ENCODE data around the gene C1orf21. TPM values are rescaled to one million over a fixed set of nuclear protein-coding genes. Genes with fewer than 3 reads are reported as not detected.

The C1orf21 gene
- total RNA-seq, 1 donor from 2014 or later: 49.5 TPM

- DNase-seq (ENCODE audit: low spot score): no peak
These were observed 99.2 kb downstream of the C1orf21 start for GRCh38 chr1:184485751-184486723.

- DNase-seq (ENCODE audit: low spot score): no peak
These were observed 100.1 kb downstream of the C1orf21 start for GRCh38 chr1:184486761-184487445.

- no peak for DNase-seq (ENCODE audit: low spot score)
These were observed 100.8 kb downstream of the C1orf21 start for GRCh38 chr1:184487531-184488193.

- no peak for DNase-seq (ENCODE audit: low spot score)
These were observed 103.1 kb downstream of the C1orf21 start for GRCh38 chr1:184489908-184490307.

DNA sequence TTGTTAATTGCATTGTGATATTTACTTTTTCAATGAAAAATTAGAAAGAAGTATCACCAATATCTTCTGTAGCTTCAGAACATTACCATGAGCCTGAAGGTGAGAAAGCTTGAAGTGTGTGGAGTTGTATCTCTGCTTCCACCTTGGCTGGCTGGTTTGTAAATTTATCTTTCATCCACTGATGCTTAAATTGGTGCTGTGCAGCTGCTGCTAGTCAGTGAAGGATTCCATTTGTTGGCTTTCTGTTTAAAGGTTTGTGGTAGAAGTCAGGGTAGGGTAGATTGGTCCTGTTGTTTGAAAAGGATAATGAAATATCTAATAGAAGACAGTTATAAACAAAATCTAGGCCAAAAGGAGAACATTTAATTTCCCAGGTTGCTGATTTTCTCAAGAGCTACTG lies 105.7 kb downstream of the C1orf21 start:
- DNase-seq (ENCODE audit: low spot score): no peak

- DNase-seq (ENCODE audit: low spot score): no peak
These were observed 107.2 kb downstream of the C1orf21 start for GRCh38 chr1:184493987-184494388.

DNA sequence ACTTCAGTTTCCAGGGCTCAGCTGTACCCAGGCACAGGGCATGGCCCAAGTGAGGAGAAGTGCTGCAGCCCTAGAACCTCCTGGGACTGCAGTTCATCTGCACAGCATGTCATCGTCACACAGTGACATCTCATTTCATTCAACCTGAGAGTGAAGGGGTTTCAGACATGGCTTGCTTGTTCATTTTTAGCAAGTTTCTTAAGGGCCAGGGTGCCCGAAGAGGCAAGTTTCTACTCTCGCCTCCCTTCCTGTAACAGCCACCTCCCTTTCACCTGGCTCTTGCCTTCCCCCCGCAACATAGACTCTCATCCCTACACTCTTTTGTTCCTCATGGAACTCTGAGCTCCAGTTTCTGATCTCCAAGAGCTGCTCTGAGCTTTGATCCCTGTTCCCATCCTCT lies 108.1 kb downstream of the C1orf21 start:
- DNase-seq (ENCODE audit: low spot score): no peak

DNA sequence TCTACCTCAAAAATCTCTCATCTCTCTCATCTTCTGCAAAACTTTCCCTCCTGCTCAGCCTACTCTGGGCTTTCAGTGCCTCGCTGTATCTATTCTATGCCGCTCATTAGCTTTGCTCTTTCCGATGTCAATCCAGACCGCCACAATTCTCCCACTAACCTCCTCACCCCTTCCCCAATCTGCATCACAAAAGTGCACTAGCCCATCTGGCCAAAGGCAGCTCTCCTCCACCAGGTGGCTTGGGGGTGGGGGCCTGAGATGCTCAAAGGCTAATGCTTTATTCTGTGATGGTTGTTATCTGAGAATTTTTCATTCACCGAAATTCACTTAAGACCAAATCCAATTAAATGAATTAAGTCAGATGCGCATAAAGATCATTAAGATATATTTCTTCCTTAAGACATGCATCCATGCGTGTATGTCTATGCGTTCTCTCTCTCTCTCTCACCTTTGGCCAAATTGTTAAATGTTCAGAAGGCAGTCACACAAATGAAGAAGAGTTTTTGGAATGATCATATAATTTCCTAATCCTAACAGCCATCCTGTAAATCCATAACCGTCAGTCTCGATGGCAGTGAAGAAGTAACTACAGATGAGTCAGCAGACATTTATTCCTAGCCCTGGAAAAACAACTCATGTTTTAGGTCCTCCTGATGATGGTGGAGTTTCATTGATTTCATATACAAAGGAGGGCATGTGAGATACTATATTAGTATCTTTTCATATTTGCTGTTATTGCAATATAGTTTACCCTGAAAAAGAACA lies 111.3 kb downstream of the C1orf21 start:
- no peak for DNase-seq (ENCODE audit: low spot score)

DNA sequence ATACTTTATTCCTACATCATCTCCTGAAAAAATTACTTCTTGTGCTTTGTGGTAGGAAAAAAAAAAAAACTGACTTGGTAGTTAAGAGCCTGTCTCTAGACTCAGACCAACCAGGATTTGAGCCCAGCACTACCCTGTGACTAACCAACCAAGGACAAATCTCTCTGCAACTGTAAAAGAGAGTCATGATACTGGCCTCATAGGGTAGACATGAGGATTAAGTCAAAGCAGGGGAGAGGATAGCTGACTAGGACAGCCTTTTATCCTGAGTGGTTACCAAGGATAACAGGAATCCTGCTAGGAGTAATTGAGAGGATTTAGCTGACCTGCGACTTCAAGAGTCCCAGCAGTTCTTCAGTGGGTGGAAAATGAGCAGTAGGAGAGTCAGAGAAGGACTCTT lies 112.8 kb downstream of the C1orf21 start:
- DNase-seq (ENCODE audit: low spot score): no peak

- DNase-seq (ENCODE audit: low spot score): no peak
These were observed 115.3 kb downstream of the C1orf21 start for GRCh38 chr1:184502161-184502560.

DNA sequence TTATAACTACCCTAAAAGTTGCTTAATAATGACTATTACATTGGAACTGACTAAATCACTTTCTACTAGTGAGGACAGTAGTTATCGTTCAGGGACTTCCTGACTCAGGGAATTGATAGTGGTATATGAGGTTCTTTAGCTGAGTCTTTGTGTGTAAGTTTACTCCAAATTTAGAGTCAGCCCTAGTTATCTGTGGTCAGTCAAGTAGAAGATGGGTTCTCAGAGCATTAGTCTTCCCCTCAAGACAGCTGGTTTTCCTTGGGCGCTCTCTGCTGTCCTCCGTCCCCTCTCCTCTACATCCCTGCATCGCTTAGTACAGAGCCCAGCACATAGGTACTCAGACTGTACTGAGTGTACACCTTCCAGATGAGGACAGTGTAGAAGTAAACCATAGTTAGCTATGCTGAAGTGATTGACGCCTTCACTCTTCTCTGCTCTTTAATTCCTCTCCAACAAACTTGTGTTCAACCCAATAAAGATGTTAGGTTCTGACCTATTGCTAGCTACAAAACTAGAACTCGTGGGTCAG lies 116.5 kb downstream of the C1orf21 start:
- DNase-seq (ENCODE audit: low spot score): no peak

DNA sequence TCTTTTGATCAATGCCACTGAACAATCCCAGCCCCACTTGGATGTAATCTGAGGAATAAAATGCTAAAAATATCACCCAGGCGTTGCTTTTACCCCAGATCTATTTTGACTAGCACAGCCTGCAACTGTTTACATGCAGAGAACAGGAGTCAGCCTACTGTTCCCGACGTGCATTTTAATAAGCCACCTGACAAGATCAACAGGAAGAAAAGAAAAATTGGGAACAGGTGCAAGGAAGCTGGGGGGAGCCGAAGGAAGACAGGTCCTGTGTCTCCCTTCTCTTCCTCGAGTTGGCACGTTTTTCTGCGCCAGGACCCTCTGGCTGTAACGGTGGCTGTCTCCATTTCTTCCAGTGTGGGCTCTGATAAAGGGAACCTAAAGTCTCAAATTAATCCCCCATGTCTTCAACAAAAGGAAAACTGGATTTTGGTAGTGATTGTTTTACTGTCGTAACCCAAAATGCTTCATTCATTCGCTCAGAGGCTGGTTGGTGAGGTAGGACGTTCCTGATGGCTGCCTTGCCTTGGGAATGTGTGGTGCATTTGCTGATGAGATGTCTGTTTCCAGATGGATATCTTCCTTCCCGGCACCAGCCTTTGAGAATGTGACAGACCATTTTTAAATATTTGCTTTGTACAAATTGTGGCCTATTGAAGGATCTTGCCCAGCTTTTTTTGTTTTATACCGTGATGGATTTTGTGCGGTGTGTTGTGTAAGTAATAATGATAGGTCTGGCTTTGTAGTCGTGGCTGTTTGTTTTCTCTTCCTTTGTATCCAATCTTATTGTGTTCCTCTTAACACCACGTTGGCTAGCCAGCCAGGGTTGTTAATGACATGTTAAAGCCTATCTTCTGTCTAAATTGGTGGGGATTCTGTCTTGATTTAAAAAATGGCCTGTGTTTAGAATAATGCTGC lies 117.5 kb downstream of the C1orf21 start:
- no peak for DNase-seq (ENCODE audit: low spot score)

- DNase-seq (ENCODE audit: low spot score): no peak
These were observed 118.1 kb downstream of the C1orf21 start for GRCh38 chr1:184504955-184505338.

- no peak for DNase-seq (ENCODE audit: low spot score)
These were observed 119.7 kb downstream of the C1orf21 start for GRCh38 chr1:184506481-184506880.

DNA sequence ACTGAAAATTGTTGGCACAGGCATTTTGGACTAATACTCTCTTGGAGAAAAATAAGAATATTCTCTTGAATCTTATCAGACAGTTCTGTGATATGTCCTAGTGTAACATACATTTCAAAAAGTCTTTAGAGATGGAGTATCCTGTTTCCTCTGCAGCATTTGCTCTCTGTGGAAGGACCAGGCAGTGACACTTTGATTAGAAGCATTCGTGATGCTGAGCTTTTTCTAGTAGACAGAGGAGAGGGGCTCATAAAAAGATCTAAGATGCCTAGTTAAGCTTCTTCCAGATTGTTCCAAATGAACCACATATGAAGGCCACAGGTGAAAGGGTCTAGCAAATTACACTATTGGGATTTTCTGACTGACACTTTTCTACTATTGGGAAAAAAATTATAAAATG lies 120.3 kb downstream of the C1orf21 start:
- no peak for DNase-seq (ENCODE audit: low spot score)

DNA sequence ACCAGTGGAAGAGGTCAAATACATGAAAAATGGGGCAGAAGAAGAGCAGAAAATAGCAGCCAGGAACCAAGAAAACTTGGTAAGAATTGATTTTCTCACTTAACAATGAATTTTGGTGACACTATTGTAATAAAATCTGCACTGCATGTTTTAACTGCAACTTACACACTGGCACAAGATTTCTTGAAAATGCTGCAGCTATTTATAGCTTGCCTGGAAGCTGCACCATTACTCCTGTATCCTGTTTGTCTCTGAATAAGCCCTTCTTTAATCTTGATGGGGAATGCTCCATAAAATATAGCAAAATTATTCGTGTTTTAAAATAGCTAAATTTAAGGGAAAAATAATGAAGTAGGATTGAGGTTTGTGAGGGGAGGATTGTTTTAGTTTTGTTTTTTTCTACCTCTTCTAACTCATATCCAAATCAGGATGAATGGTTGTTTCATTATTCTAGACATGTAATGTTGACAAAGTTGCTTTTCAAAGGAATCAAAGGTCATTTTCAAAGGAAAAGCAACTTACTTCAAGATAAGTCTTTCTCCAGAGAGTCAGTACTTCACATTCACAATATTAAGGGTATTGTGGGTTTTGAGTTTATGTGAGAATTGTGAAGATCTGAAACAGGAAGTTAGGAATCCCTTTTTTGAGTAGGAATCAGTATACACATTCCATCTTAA lies 120.9 kb downstream of the C1orf21 start:
- no peak for DNase-seq (ENCODE audit: low spot score)

DNA sequence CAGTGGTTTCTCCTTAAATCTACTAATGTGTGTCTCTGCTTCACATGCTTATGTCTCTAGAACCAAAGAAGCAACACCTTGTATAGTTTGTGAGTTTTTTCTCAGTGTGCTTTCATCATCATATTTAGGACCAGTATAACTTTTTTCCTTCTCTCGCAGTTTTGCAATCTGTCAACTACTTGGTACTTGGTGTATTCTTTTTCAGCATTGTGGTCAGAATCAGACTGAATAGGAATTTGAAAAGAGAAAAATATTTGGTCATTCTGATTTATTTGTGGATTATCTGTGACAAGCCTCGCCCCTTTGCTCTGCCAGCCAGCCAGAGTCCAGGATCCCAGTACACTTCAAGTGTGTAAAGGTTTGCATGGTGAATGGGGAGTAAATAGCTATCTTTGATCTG lies 122.3 kb downstream of the C1orf21 start:
- DNase-seq (ENCODE audit: low spot score): no peak

- no peak for DNase-seq (ENCODE audit: low spot score)
These were observed 123.3 kb downstream of the C1orf21 start for GRCh38 chr1:184510110-184510509.

DNA sequence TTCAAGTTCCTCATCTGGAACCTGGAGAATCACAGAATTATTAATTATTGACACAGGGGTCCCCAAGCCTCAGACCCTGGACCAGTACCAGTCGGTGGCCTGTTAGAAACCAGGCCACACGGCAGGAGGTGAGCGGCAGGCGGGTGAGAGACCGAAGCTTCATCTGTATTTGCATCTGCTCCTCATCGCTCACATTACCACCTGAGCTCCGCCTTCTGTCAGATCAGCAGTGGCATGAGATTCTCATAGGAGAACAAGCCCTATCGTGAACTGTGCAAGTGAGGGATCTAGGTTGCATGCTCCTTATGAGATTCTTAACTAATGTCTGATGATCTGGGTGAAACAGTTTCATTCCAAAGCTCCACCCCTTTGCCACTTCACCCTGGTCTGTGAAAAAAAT lies 125.9 kb downstream of the C1orf21 start:
- no peak for DNase-seq (ENCODE audit: low spot score)
